GM12892 (cell line): ENCODE data around the gene ATP8B1.
"Not testable (repeated sequence)": the region's sequence is repeated elsewhere in the genome, so short reads cannot be mapped to it uniquely, and the experiment has no call there.

Source experiments
- DNase-seq: peaks from one replicate; pipeline ENCODE4 v3.0.0; 2011; ENCODE audit not compliant: insufficient read length
- FAIRE-seq: peaks from 2 replicates; lab custom pipeline; 2011; peaks lifted over from hg19 to GRCh38; lab: Jason Lieb, UNC
- POLR2A ChIP-seq: IDR thresholded peaks from 2 replicates; pipeline ENCODE4 v1.6.1; 2011; ENCODE audit warnings: low read depth, low read length, control low read depth
- POLR2AphosphoS5 ChIP-seq: IDR thresholded peaks from 2 replicates; pipeline ENCODE4 v1.6.1; 2011; ENCODE audit warnings: low read depth, low read length, control low read depth
- TAF1 ChIP-seq: IDR thresholded peaks from 2 replicates; pipeline ENCODE4 v1.6.1; 2011; ENCODE audit warnings: low read depth, mild to moderate bottlenecking, control low read depth, low read length, borderline replicate concordance

Gene ATP8B1

GRCh38 chr18:57659460-57660102 lies 143.5 kb downstream of the ATP8B1 start:
- no peak for DNase-seq
- FAIRE-seq: no peak
- no peak for TF ChIP-seq POLR2AphosphoS5
- TF ChIP-seq POLR2A: no peak
- no peak for TF ChIP-seq TAF1

GRCh38 chr18:57657542-57657941 lies 145.6 kb downstream of the ATP8B1 start:
- TF ChIP-seq POLR2A (no peak), POLR2AphosphoS5 (no peak)
- DNase-seq: no peak
- FAIRE-seq: no peak

GRCh38 chr18:57655740-57656139 lies 147.4 kb downstream of the ATP8B1 start:
- TF ChIP-seq POLR2AphosphoS5 (no peak), TAF1 (no peak), POLR2A (no peak)
- no peak for FAIRE-seq
- DNase-seq: no peak

- TF ChIP-seq POLR2AphosphoS5 (no peak), TAF1 (no peak), POLR2A (no peak)
- DNase-seq: no peak
- FAIRE-seq: no peak
Measured at GRCh38 chr18:57651914-57652313, 151.2 kb downstream of the ATP8B1 start.

- TF ChIP-seq POLR2AphosphoS5 (no peak), POLR2A (no peak), TAF1 (no peak)
- FAIRE-seq: no peak
Measured at GRCh38 chr18:57649556-57650500, 153.3 kb downstream of the ATP8B1 start.

GRCh38 chr18:57648414-57648813 lies 154.7 kb downstream of the ATP8B1 start:
- DNase-seq (no peak), FAIRE-seq (no peak)
- TF ChIP-seq POLR2AphosphoS5: no peak
- TF ChIP-seq TAF1: no peak
- TF ChIP-seq POLR2A: no peak

More at GRCh38 chr18:57649556-57650500, 153.3 kb downstream of the ATP8B1 start:
- DNase-seq: no peak

- FAIRE-seq (no peak), DNase-seq (no peak)
- no peak for TF ChIP-seq TAF1
- no peak for TF ChIP-seq POLR2A
- TF ChIP-seq POLR2AphosphoS5: no peak
Measured at GRCh38 chr18:57644540-57644939, 158.6 kb downstream of the ATP8B1 start.

GRCh38 chr18:57643726-57644125 lies 159.4 kb downstream of the ATP8B1 start:
- not testable (repeated sequence) for DNase-seq, FAIRE-seq

- not testable (repeated sequence) for DNase-seq, FAIRE-seq
Measured at GRCh38 chr18:57642462-57642861, 160.7 kb downstream of the ATP8B1 start.

GRCh38 chr18:57640749-57641148 lies 162.4 kb downstream of the ATP8B1 start:
- no peak for DNase-seq
- no peak for FAIRE-seq
- no peak for TF ChIP-seq TAF1
- TF ChIP-seq POLR2A: no peak
- no peak for TF ChIP-seq POLR2AphosphoS5

- DNase-seq (no peak), FAIRE-seq (no peak)
- TF ChIP-seq POLR2A: no peak
- no peak for TF ChIP-seq POLR2AphosphoS5
- no peak for TF ChIP-seq TAF1
Measured at GRCh38 chr18:57640236-57640635, 162.9 kb downstream of the ATP8B1 start.

- FAIRE-seq: no peak
- TF ChIP-seq POLR2AphosphoS5 (no peak), TAF1 (no peak), POLR2A (no peak)
- DNase-seq: no peak
Measured at GRCh38 chr18:57635003-57635822, 167.9 kb downstream of the ATP8B1 start.
